Hepatocyte (in vitro differentiated cells): ENCODE data around the gene B4GALT5.

Experiments used
- CTCF ChIP-seq: fragments of 200-600 bp; sonication (generic); IDR thresholded peaks from 2 replicates; pipeline ENCODE4 v1.5.1; 2016; ENCODE audit warnings: antibody characterized with exemption, mild to moderate bottlenecking; ENCODE audit not compliant: poor library complexity
- EZH2 ChIP-seq: fragments of 200-600 bp; sonication (generic); IDR thresholded peaks from 2 replicates; pipeline ENCODE4 v1.6.1; 2016; ENCODE audit warnings: antibody characterized with exemption, mild to moderate bottlenecking, borderline replicate concordance

- TF ChIP-seq CTCF = no peak
- no peak for TF ChIP-seq EZH2
Observed at GRCh38 chr20:49641683-49642656, 71.7 kb downstream of the B4GALT5 start.
